Ovary (tissue), 3 donors: ENCODE measurements around the gene AKAP14.

Source experiments
- CTCF ChIP-seq, 3 donors: fragments of 450-650 bp in 2 of 3; fragments of 200-600 bp in 1 of 3; IDR thresholded peaks; one replicate each; pipeline versions ENCODE4 v1.5.1 to v1.8.0; 2016 to 2022; ENCODE audit warnings: antibody characterized with exemption in 3 of 3, mild to moderate bottlenecking in 1 of 3
- POLR2A ChIP-seq: fragments of 450-650 bp; IDR thresholded peaks from one replicate; pipeline ENCODE4 v1.6.1; 2017; ENCODE audit warnings: antibody characterized with exemption, mild to moderate bottlenecking, moderate library complexity
- donor health status: DM: no; HTN: no; CAD: no.

- no peak for TF ChIP-seq CTCF (IDR thresholded peaks at IDR 0.05)
- no peak for TF ChIP-seq POLR2A
Measured at GRCh38 chrX:119871245-119871598, 24.5 kb upstream of the AKAP14 start.
